Fibroblast of mammary gland (primary cell): ENCODE results near the gene SHISA8.
"Not testable (repeated sequence)": the region's sequence is repeated elsewhere in the genome, so short reads cannot be mapped to it uniquely, and the experiment has no call there.

Experiments
- DNase-seq: peaks from one replicate; pipeline ENCODE4 v3.0.0-alpha.2; 2010; ENCODE audit warnings: low read depth
- H3K4me3 ChIP-seq: 2 replicates; pipeline ENCODE4 v1.5.1; 2011; ENCODE audit warnings: low read depth, mild to moderate bottlenecking, low read length, moderate library complexity; ENCODE audit not compliant: control insufficient read depth
- TF ChIP-seq, protein P1 (sequence below): conservative IDR thresholded peaks from 2 replicates; pipeline ENCODE4 v1.5.1; 2011; ENCODE audit warnings: low read depth, low read length, inconsistent platforms; ENCODE audit not compliant: control insufficient read depth, insufficient read depth

The SHISA8 gene

DNA sequence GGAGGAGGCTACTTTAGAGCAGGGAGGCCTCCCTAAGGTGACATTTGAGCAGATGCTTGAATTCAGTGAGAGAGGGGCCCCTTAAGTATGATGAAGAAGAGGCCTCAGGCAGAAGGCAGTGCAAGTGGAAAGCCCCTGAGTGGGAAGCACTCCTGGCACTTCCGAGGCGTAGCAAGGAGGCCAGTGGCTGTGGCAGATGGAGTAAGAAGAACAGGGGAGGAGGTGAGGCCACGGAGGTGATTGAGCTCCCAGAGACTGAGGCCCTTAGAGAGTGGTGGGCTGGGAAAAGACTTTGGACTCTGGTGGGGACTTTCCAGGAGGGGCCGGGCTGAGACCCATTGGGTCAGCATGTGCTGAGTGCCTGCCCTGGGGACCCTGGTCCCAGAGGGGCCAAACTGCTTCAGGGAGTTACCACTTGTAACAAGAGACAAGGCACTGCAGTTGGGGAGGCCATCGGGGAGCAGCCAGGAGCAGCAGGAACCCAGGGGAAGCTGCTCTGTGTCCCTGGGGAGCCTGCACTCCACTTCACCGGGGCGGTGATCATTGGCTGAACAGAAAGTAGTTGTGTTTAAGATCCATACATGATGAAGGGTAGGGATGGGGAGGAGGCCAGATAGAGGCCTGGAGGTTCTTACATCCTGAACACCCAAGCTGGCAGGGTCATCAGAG lies 34.6 kb upstream of the SHISA8 start:
- DNase-seq: no peak
- H3K4me3 ChIP-seq: no peak overlapping the region
- TF ChIP-seq, protein P1, sequence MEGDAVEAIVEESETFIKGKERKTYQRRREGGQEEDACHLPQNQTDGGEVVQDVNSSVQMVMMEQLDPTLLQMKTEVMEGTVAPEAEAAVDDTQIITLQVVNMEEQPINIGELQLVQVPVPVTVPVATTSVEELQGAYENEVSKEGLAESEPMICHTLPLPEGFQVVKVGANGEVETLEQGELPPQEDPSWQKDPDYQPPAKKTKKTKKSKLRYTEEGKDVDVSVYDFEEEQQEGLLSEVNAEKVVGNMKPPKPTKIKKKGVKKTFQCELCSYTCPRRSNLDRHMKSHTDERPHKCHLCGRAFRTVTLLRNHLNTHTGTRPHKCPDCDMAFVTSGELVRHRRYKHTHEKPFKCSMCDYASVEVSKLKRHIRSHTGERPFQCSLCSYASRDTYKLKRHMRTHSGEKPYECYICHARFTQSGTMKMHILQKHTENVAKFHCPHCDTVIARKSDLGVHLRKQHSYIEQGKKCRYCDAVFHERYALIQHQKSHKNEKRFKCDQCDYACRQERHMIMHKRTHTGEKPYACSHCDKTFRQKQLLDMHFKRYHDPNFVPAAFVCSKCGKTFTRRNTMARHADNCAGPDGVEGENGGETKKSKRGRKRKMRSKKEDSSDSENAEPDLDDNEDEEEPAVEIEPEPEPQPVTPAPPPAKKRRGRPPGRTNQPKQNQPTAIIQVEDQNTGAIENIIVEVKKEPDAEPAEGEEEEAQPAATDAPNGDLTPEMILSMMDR: no peak

DNA sequence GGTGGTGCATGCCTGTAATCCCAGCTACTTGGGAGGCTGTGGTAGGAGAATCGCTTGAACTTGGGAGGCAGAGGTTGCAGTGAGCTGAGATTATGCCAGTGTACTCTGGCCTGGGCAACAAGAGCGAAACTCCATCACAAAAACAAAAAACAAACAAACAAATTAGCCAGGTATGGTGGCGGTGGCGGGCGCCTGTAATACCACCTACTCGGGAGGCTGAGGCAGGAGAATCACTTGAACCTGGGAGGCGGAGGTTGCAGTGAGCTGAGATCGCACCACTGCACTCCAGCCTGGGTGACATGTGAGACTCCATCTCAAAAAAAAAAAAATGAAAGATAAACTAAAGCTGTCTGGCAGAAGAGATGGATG lies 34.0 kb upstream of the SHISA8 start:
- DNase-seq, H3K4me3 ChIP-seq: not testable (repeated sequence)

DNA sequence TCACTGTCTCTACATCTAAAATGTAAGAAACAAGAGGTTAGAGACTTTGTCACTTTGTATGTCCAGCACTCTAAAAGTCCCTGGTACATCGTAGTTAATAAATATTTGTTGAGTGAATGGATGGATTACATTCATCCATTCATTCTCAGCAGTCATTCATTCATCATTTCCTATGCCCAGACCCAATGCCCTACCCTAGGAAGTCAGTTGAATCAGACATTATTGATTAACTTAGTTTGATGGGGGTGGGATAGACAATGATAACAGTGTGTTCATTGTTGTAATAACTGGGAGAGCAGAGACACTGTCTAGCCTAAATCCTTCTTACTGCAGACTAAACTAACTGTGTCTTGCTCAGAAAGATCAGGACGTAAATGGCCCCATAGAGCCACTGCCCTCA lies 33.3 kb upstream of the SHISA8 start:
- H3K4me3 ChIP-seq: no peak overlapping the region
- DNase-seq: no peak
- TF ChIP-seq, protein P1: no peak

DNA sequence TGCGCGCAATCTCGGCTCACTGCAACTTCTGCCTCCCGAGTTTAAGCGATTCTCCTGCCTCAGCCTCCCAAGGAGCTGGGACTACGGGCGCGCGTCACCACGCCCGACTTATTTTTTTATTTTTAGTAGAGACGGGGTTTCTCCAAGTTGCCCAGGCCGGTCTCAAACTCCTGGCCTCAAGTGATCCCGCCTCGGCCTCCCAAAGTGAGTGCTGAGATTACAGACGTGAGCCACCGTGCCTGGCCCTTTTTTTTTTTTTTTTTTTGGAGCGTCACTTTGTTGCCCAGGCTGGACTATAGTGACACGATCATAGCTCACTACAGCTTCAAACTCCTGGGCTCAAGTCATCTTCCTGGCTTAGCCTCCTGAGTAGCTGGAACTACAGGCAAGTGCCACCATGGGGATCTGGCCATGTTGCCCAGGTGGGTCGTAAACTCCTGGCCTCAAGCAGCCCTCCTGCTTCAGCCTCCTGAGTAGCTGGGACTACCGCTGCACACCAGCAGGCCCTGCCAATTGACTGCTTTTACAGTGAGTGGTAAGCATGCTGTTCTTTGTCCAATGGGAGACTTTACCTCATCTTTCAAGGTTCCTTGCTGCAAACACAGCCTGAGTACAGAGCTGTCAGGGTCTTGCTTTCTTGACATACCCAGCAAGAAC lies 32.7 kb upstream of the SHISA8 start:
- H3K4me3 ChIP-seq: peak overlapping the region; percentile 81
- no peak for DNase-seq
- TF ChIP-seq, protein P1: no peak

DNA sequence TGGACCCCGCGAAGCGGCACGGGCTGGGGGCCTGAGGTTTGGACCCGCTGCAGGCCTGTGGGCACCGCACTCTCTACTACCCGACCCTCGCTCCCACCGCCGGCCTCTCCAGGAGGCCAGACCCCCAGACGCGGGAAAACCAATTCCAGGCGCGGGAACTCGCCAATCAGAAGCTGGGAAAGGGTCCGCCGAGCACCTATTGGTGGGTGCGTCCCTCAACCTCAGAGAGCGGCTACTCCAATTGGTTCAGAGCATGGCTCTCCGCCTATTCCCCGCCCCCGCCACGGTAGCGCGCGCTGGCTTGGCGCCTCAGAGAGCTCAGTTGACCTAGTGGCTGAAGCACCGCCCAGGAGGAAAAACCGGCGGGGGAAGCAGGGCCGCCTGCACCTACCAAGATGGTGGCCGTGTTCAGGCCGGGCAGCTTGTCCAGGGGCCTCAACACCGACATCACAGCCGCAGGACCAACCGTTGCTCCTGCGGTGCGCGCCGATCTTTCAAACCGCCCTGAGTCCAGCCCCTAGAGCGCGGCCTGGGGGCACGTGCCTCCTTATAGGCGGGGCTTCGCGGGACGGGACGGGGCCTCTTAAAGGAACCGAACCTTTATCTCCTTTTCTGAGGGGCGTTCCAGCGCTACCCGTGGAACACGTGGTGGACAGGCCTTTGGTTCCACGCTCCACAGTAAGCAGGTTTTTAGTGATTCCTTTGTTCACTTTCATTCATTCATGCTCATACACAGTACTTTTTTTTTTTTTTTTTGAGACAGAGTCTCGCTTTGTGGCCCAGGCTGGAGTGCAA lies 32.0 kb upstream of the SHISA8 start, which contains the start of gene CENPM:
Gene CENPM (minus strand): TSS at position 524 of the 795 bp plus-strand sequence. CDS start 76 bp downstream, at position 448.
- DNase-seq: peak; percentile 91
- H3K4me3 ChIP-seq: peak within 1 kb of the TSS; percentile 81
- TF ChIP-seq, protein P1: no peak

DNA sequence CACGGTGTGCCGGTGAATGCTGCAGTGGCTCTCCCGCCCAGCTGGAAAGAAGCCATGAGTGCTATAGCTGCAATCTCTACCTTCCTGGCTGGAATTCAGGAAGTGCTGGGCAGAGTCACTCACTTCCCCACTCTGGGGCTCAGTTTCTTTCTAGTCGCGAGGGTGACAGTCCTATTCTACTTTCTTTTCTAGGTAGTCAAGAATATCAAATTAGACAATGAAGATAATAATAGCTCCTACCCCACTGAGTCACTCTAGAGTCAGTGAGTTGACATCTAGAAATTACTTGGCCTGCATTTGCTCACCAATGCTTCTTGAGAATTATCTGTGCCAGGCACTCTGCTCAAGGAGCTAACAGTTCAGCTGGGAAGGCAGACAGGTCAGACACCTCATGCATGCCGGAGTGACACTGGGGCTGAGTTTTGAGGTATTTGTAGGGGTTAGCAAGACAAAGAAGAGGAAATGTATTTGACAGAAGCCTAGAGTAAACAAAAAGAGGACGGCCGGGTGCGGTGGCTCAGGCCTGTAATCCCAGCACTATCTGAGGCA lies 28.9 kb upstream of the SHISA8 start:
- DNase-seq: peak; percentile 36
- H3K4me3 ChIP-seq: no peak overlapping the region
- TF ChIP-seq, protein P1: no peak
